GM10847 (cell line): ENCODE results near the gene CABP7.

ENCODE experiments used
- POLR2A ChIP-seq: IDR thresholded peaks from 2 replicates; pipeline ENCODE4 v1.6.1; 2011; ENCODE audit not compliant: insufficient read length; ENCODE audit errors: extremely low read depth

Gene CABP7

DNA sequence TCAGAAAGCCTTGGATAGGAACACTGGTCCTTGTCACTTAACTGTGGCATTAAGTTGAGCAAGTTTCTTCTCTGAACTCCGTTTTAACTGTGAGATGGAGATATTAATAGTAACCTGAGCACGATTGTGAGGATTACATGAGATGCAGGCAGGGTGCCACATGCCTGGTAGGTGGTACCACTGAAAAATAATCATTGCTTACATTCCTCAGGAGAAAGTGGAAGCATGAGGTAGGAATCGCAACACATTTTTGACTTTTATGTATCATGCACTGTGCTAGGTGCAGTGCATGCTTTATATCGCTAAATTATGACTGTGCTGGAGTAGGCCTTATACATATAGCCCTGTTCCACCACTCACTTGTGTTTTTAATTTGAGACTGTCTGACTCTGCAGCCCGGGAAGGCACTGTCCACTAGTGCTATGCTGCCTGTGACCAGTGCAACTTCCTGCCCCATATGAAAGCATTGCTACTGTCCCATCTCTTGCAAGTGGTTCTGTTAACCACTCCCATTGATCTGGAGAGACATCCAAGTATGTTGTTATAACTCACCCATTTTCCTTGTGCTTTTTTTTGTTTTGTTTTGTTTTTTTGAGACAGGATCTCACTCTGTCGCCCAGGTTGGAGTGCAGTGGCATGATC lies 48.4 kb downstream of the CABP7 start:
- no peak for TF ChIP-seq POLR2A

DNA sequence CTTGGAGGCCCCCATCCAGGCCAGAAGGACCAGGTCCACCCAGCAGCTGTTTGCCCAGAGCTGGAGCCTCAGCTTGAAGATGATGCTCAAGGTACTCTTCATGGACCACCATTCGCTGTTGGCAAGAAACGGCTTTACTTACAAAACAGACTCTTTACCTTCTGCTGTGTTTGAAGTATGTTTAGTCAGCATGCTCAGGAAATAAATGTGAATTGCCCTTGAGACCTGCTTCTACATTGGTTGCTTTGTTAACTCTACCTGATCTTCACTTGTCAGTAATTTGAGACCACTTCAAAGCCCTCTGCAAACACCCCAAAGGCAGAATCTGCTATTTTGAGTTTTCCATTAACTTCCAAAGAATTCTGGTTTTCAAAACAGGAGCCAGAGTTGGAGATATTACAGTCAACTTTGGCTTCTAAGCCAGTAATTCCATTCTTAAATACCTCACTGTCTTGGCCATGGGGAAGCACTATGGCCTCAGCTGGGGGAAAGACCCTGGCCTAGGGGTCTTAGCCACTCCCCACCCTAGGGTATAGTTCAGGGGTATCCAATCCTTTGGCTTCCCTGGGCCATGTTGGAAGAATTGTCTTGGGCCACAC lies 50.0 kb downstream of the CABP7 start:
- TF ChIP-seq POLR2A: no peak

DNA sequence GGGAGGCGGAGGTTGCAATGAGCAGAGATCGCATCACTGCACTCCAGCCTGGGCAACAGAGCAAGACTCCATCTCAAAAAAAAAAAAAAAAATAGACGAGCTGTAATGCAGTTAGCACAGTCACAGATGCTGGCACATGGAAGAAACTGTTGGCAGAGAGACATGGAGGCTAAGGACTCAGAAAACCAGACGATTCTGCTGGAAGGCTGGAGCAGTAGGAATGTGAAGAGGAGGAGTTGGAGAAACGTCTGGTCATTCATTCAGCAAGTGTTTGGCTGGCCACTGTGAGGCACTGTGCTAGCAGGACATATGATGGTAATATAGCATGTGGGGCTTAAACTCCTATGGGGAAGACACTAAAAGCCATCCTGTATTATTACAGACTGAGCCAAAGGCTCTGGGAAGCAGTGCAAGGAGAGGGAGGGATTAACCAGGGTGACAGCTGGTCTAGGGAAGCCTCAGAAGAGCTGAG lies 52.4 kb downstream of the CABP7 start:
- TF ChIP-seq POLR2A: no peak

DNA sequence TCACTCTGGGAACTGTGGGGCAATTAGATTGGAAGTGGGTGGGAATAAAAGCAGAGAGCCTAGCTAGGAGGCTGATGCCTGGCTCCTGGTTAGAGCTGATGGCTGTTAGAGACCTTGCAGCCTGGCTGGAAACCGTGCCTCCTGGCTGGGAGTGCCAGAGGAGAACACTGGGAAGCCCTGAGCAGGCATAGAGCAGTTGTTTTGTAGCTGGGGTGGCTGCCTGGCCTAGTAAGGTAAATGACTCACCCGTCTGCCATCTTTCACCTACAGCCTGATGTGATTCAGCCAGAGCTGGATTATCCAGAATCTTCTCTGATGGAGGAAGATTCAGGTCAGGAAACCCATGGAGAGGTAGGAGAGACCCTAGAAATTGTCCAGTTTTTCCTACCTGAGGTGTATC lies 53.4 kb downstream of the CABP7 start:
- TF ChIP-seq POLR2A: no peak

DNA sequence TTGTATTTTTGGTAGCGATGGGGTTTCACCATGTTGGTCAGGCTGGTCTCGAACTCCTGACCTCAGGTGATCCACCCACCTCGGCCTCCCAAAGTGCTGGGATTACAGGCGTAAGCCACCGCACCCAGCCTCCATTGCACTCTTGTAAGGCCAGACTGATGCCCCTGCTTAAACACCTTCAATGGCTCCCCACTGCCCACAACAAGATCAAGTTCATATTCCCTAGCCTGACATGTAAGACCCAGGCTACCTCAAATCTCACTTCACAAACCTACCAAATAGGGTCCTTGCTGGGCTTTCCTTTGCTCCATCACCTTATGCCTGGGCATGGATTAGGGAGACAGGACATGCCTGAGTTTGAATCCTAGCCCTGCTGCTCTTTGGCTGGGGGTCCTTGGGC lies 60.4 kb downstream of the CABP7 start:
- TF ChIP-seq POLR2A: no peak

DNA sequence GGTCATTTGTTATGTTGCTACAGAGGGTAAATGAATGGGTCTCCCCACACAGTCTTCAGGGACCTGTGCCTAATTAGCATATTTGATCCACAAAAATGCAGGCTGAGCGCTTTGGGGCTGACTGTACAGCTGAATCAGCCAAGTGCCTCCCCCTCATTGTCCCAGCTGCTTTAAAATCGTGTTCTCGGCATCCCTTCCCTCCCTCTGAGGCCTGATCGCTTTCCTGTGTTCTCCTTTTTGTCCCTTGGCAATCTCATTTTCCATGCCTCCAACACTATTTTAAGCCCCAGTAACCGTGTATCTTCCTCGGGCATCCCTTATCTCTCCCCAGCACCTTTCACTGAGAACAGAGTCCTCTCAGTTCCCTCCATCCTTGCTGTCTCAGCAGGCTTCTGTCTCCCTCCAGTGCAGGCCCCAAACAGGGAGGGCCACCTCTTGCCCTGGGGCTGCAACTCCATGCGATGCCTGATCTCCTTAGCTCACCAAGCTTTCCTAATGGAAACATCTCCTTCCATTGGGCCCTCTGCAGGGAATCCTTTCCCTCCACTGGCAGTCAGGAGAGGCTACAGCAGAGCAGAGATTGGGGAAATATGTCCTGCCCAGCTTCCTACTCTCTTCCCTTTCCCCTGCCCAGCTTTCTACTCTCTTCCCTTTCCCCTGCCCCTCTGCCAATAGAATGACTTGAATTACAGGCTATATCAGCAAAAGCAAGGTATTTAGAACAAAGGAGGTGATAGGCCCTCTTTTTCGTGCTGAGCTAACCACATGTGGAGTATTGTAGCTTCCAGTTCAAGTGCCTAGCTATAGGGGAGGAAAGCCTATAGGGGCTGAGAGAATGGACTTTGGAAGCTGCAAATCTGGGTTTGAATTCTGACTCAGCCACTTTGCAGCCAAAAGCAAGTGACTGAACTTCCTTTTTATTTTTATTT lies 61.2 kb downstream of the CABP7 start:
- no peak for TF ChIP-seq POLR2A
